ENCODE results near the gene CIT. TPM values are rescaled to one million over a fixed set of nuclear protein-coding genes. Genes with fewer than 3 reads are reported as not detected.

CIT gene
- total and polyA plus RNA-seq, 4 donors, result 0.31 to 24.7 (median 1.8) TPM

DNA sequence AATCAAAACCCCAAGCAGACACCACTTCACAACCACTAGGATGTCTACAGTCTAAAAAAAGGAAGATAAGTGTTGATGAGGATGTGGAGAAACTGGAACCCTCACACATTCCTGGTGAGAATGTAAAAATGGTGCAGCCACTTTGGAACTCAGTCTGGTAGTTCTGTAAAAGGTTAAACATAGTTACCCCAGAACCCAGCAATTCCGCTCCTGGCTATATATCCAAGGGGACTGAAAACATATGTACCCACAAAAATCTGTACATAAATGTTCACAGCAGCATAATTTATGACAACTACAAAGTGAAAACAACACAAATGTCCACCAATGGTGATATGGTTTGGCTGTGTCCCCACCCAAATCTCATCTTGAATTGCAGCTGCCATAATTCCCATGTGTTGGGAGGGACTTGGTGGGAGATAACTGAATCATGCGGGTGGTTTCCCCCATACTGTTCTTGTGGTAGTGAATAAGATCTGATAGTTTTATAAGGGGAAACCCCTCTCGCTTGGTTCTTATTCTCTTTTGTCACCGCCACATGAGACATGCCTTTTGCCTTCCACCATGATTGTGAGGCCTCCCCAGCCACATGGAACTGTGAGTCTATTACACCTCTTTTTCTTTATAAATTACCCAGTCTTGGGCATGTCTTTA lies 162.4 kb downstream of the CIT start:
- H3K36me3 ChIP-seq (ENCODE audit: control insufficient read depth in 4 of 4, insufficient read depth in 3 of 4, low read depth in 1 of 4, low read length in 3 of 4), result no peaks in the 10 kb centered on the region
- DNase-seq (ENCODE audit: low spot score), result no peak
- H3K4me3 ChIP-seq (ENCODE audit: low read depth in 1 of 3, low read length in 3 of 3), result no peak overlapping the region
- H3K27ac ChIP-seq (ENCODE audit: low read depth in 1 of 2, low read length in 2 of 2), result no peak overlapping the region
- no peaks in the 10 kb centered on the region for H3K27me3 ChIP-seq (ENCODE audit: control insufficient read depth in 4 of 4, insufficient read depth in 4 of 4, low read length in 3 of 4)
- TF ChIP-seq CTCF (IDR thresholded peaks at IDR 0.05; ENCODE audit: low read depth, low read length, missing input control) (no peak), HNF4A (conservative IDR thresholded peaks at IDR 0.05) (no peak), TAF1 (conservative IDR thresholded peaks at IDR 0.05) (no peak), HNF4G (IDR thresholded peaks at IDR 0.05) (no peak), ZBTB33 (IDR thresholded peaks at IDR 0.05) (no peak), FOXA1 (IDR thresholded peaks at IDR 0.05) (no peak), FOXA2 (IDR thresholded peaks at IDR 0.05) (no peak), YY1 (IDR thresholded peaks at IDR 0.05) (no peak)
- TF ChIP-seq, protein P1, sequence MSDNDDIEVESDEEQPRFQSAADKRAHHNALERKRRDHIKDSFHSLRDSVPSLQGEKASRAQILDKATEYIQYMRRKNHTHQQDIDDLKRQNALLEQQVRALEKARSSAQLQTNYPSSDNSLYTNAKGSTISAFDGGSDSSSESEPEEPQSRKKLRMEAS (IDR thresholded peaks at IDR 0.05), result no peak
- H3K9ac ChIP-seq (ENCODE audit: low read depth in 1 of 2, low read length in 2 of 2), result no peak overlapping the region
- peaks cover 0 to 2% (median 0%) of the 10 kb centered on the region in 4 donors for H3K9me3 ChIP-seq (ENCODE audit: control insufficient read depth in 4 of 4, low read length in 3 of 4)
- over 99% methylated on average over 4 of the region's 4 CpGs for whole genome bisulfite sequencing
- peaks cover 3 to 14% (median 8%) of the 10 kb centered on the region in 4 donors for H3K4me1 ChIP-seq (ENCODE audit: control insufficient read depth in 4 of 4, insufficient read depth in 4 of 4, low read length in 3 of 4)

DNA sequence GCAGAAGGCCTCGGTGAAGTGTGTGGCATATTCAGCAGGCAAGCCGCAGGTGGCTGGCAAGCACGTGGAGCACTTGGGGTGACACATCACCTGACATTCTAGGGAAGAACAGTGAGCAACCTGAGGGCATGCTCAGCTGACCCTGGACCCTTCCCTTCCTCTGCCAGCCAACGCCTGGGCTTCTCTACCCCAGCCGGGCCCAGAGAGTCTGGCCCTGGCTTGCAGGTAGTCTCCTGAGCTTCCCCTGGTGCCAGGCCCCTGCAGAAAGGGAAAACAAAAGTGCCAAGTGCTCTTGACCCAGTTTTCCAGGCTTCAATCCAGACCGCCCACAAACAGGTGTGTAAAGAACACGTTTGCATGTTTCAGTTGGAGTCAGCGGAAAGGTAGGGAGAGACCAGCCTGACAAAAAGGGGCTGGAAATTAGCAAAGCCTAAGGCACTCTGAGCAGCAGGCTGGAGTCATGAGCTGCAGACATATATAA lies 163.5 kb downstream of the CIT start:
- no peaks in the 10 kb centered on the region for H3K27me3 ChIP-seq (ENCODE audit: control insufficient read depth in 4 of 4, insufficient read depth in 4 of 4, low read length in 3 of 4)
- peaks cover 3 to 14% (median 8%) of the 10 kb centered on the region in 4 donors for H3K4me1 ChIP-seq (ENCODE audit: control insufficient read depth in 4 of 4, insufficient read depth in 4 of 4, low read length in 3 of 4)
- WGBS, result 61% methylated on average over 8 of the region's 8 CpGs
- no peak for DNase-seq (ENCODE audit: low spot score)
- H3K4me3 ChIP-seq (ENCODE audit: low read depth in 1 of 3, low read length in 3 of 3), result no peak overlapping the region
- H3K27ac ChIP-seq (ENCODE audit: low read depth in 1 of 2, low read length in 2 of 2), result peak overlapping the region in 1 of 2 donors; percentile 9
- no peak overlapping the region for H3K9ac ChIP-seq (ENCODE audit: low read depth in 1 of 2, low read length in 2 of 2)
- TF ChIP-seq JUND (IDR thresholded peaks at IDR 0.05), result no peak
- TF ChIP-seq, protein P2, sequence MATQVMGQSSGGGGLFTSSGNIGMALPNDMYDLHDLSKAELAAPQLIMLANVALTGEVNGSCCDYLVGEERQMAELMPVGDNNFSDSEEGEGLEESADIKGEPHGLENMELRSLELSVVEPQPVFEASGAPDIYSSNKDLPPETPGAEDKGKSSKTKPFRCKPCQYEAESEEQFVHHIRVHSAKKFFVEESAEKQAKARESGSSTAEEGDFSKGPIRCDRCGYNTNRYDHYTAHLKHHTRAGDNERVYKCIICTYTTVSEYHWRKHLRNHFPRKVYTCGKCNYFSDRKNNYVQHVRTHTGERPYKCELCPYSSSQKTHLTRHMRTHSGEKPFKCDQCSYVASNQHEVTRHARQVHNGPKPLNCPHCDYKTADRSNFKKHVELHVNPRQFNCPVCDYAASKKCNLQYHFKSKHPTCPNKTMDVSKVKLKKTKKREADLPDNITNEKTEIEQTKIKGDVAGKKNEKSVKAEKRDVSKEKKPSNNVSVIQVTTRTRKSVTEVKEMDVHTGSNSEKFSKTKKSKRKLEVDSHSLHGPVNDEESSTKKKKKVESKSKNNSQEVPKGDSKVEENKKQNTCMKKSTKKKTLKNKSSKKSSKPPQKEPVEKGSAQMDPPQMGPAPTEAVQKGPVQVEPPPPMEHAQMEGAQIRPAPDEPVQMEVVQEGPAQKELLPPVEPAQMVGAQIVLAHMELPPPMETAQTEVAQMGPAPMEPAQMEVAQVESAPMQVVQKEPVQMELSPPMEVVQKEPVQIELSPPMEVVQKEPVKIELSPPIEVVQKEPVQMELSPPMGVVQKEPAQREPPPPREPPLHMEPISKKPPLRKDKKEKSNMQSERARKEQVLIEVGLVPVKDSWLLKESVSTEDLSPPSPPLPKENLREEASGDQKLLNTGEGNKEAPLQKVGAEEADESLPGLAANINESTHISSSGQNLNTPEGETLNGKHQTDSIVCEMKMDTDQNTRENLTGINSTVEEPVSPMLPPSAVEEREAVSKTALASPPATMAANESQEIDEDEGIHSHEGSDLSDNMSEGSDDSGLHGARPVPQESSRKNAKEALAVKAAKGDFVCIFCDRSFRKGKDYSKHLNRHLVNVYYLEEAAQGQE (IDR thresholded peaks at IDR 0.05), result no peak
- TF ChIP-seq YY1 (IDR thresholded peaks at IDR 0.05), result no peak
- no peak for TF ChIP-seq FOXA1 (IDR thresholded peaks at IDR 0.05)
- no peak for TF ChIP-seq HNF4G (IDR thresholded peaks at IDR 0.05)
- TF ChIP-seq RAD21 (IDR thresholded peaks at IDR 0.05), result no peak
- TF ChIP-seq EGR1 (IDR thresholded peaks at IDR 0.05; ENCODE audit: low read depth in 2 of 2), result no peak
- TF ChIP-seq CTCF (IDR thresholded peaks at IDR 0.05; ENCODE audit: low read depth, low read length, missing input control), result no peak
- TF ChIP-seq HNF4A (conservative IDR thresholded peaks at IDR 0.05), result peak in 1 of 2 donors; percentile 18
- no peak for TF ChIP-seq RXRA (IDR thresholded peaks at IDR 0.05)
- TF ChIP-seq SP1 (IDR thresholded peaks at IDR 0.05), result peak; percentile 26
- no peak for TF ChIP-seq NR2F2 (IDR thresholded peaks at IDR 0.05)
- TF ChIP-seq FOXA2 (IDR thresholded peaks at IDR 0.05), result no peak
- no peak for TF ChIP-seq TAF1 (conservative IDR thresholded peaks at IDR 0.05)
- TF ChIP-seq, protein P1 (IDR thresholded peaks at IDR 0.05), result no peak
- TF ChIP-seq GABPA (IDR thresholded peaks at IDR 0.05 in 1 of 2, conservative IDR thresholded peaks at IDR 0.05 in 1 of 2), result no peak
- no peak for TF ChIP-seq ZBTB33 (IDR thresholded peaks at IDR 0.05)
- H3K36me3 ChIP-seq (ENCODE audit: control insufficient read depth in 4 of 4, insufficient read depth in 3 of 4, low read depth in 1 of 4, low read length in 3 of 4), result no peaks in the 10 kb centered on the region
- H3K9me3 ChIP-seq (ENCODE audit: control insufficient read depth in 4 of 4, low read length in 3 of 4), result peaks cover 0 to 2% (median 0%) of the 10 kb centered on the region in 4 donors
